HG03025 (cell line): ENCODE data around the gene THEM4.

Experiments used
- ATAC-seq: cut with Tn5 transposase; IDR thresholded peaks from one replicate; pipeline ENCODE4 v1.9.1; 2021; ENCODE audit warnings: mild to moderate bottlenecking, moderate library complexity; ENCODE audit not compliant: unreplicated experiment, low FRiP score

Gene THEM4

DNA sequence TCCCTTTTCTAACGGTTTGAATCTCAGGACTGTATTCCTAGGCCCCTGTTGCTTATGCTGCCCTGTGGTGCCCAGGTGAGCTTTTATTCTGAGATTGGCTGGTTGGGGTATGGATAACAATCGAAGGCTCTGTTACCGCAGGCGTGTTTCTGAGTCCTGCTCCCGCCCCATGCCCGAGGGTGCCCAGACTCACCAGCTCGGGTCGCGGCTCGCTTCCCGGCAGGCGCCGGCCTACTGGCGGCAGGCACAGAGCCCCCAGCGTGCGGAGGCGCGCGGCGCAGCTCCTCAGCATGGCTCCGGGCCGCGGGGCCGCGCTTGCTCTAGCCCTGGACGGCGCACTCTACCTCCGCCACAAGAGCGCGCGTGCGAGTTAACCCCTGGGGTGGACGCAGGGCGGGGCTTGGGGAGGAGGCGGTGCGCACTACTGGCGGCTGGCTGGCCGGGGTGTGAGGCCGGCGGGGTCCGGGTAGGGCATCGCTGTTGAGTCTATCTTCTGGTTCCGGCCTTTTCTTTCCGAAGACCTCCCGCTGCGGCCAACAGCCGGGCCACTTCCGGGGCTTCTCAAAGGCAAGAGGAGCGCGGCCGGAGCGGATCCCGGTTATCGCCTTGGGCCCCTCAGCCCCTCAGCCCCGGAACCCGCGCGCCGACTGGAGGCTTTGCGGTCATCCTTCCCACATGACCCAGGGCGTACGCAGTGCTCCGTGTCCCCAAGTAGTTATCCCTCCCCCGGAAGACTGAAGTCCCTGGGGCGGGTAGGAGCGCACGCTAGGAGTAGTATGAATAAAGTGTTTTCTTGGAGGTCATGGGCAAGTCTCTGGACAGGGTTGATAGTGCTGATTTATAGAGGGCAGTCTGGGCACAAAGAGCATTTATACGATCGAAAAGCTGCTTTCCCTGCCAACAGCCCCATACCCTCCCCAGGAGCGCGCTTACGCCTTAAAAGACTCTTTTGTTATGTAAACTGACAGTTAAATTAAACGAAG lies at the start of gene THEM4:
Gene THEM4, minus strand, starts transcription at position 345 of the 983 bp plus-strand sequence. Its CDS starts 53 bp downstream, at position 292.
- peak; percentile 97 for ATAC-seq

GRCh38 chr1:151958959-151959358 lies 49.6 kb upstream of the THEM4 start:
- ATAC-seq, result no peak

- no peak for ATAC-seq
These were observed 47.7 kb upstream of the THEM4 start for GRCh38 chr1:151956957-151957497.

DNA sequence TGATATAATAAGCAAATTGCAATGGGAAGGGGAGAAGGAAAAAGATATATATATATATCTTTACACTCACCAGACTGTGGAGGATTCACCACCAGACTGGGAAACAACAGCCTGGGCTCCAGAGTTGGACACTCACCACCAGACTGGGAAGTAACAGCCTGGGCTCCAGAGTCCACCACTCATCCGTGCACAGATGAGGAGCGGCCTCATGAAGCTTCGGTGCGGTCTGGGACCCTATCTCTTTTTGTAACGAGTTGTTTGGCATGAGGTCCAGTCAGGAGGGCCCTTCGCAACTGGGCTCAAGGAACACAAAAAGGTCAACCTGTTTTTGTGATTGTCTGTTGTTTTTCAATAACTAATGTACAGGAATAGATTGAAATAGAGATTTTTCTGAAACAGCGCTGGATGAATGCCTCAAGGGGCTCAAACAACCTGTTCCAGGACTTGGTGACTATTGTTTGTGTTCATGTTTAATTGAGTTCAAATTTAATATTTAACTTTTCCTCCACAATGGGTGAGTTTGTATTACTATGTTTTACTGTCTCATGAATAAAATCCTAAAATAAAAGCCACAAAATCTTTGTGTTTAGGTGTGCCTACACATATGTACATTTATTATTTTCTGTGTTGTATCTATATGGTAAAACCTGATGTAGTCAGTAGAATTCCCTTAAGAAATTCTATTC lies 44.2 kb upstream of the THEM4 start:
- no peak for ATAC-seq

DNA sequence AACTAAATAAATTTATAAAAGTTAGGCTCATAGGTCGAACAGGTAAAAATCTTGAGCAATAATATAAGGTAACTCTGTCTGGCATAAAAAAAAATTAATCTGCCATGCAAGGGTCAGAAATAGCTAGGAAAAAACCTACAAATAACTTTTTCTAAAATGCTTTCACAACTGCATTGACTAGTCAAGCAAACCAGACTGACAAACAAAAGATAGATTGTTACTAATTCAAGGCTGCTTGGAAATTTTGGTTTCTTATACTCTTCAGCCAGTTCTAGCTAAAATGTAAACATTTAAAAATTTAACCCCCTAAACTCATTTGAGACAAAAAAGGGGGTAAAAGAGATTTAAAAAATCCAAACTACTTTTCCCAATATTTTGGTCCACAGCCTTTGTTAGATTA lies 43.5 kb upstream of the THEM4 start:
- no peak for ATAC-seq

DNA sequence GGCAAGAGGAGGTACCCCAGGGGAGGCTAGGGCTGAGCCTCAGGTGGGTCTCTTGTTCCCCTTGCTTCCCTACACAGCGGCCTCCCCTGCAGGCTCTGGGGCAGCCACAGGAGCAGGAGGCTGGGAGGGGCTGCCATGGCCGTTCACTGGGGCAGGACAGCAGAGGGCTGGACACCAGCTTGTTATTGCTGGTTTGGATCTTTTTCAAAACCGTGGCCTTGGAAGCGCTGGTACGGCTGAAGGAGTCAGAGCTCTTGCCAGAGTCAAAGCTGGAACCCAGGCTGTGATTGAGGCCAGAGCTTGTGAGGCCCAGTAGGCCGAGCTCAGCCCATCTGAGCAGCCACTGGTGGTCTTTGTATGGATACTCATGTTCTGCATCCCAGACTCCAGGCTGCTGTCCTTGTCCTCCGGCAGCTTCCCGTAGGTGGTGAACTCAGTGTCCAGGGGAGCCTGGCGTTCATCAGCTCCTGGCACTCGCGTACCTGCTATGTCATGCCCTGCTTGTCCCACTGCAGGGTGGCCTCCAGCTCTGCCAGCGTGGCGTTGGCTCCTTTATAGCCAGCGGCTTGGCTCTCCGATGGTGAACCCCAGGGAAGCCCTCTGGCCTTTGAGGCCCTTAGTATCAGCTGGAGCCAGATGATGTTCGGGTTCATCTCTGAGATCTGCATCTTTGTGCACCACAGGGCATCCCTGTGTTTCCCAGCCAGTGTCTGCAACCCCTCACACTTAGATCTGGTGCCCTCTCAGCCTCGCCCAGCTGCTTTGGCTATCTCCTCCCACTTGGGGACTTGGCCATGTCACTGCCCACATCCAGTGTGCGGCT lies 40.3 kb upstream of the THEM4 start:
- ATAC-seq, result no peak

GRCh38 chr1:151948506-151948905 lies 39.2 kb upstream of the THEM4 start:
- no peak for ATAC-seq

DNA sequence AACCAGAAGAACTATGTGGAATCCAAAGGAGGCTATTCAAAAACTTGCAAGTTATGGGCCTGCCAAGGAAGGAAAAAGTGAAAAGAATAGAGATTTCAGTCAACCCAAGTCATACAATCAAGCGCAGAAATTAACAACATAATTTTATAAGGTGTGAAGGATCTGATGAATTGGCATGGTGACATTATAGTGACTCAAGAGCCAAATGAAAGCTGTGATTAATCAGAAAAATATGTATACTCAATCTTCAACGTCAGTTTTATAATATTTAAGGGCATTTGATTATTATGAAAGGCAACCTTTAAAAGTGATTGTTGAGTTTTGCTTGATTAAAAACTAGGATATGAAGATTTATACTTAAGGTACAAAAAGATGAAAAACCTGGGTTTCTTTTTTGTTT lies 37.8 kb upstream of the THEM4 start:
- ATAC-seq, result no peak

DNA sequence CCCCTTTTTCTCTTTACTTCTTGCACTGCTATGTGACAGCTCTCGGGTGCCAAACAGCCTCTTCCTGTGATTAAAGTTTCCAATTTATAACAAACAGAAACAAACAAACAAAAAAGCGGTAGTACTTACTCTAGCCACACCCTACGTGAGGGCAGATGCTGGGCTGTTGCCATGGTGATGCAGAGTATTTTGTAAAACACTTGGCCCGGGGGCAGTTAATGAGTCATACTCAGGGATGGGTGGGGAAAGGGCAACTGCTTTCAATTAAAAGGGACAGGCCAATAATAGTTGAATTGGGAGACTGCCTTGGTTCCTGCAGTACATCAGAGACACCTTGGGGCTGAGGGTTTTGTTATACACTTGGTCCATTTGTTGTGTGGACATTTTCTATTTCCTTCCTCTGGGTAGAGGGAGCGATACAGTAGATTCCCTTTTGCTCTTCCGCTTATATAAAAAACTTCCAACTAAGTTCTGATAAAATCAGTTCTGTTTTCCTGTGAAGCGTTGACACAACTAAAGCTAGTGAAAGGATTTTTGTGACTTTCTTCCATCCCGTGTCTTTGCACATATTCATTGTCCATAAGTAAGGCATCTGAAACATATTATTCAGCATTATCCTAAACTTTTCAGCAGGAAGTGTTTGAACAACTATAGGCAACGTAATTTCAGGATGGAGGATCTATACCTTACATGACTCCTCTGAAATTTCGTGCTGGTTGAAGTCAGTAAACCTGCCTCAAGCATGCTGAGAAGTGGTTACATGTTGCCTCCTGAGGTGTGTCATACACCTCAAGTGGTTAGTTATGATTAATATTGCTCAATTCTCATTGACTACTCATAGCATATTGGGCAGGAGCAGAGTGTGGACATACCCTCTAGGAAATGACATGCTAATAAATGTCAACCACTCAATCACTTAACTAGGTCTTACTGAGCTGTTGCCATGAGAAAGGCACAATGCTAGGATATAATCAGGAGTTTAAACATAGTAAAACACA lies 36.7 kb upstream of the THEM4 start:
- no peak for ATAC-seq

GRCh38 chr1:151944857-151945575 lies 35.7 kb upstream of the THEM4 start:
- no peak for ATAC-seq

DNA sequence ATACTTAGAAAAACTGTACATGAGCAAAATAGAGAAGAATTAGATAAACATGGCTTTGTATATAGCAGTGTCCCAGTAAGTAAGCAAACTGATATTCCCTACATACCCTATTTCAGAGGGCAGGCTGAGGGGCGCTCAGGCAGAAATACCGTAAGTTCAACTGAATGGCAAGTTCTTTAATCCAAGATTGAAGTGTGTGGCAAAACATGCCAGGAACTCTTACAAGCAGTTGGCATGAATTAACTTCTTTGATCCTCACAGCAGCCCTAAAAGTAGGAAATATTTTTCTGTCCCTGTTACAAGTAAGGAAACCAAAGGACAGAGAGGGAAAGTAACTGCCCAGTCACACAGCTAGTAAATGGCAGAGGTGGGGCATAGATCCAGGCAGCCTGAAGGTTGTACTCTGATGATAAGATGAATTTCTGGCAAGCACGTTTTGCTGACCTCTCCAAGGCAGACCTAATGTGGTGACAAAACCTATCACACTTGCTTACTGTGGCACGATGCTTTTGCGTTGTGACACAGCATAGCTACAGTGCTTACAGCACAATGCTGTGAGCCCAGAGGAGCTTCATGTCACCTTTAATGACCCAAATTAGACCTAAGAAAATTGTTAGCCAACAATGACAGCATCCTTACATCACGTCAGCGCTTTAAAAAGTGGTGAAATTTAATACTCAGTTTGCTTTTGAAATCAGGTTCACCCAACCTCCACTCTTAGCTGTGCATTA lies 35.0 kb upstream of the THEM4 start:
- no peak for ATAC-seq

DNA sequence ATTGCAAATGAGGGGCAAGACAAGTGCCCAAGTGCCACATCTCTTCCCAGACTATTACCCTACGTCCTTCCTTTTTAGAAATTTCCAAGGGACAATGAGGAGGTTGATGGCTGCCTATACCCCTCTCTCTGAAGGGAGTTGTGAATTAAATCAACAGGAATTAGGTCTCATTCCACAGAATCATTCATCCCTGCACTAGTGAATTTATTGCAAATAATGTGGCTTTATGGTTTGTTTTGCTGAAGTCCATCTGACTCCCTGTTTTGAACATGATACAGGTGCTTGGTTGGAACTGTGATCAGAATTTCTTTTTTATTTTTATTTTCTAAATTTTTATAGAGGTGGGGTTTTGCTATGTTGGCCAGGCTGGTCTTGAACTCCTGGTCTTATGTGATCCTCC lies 34.3 kb upstream of the THEM4 start:
- ATAC-seq, result no peak

- no peak for ATAC-seq
These were observed 33.6 kb upstream of the THEM4 start for GRCh38 chr1:151942882-151943281.

DNA sequence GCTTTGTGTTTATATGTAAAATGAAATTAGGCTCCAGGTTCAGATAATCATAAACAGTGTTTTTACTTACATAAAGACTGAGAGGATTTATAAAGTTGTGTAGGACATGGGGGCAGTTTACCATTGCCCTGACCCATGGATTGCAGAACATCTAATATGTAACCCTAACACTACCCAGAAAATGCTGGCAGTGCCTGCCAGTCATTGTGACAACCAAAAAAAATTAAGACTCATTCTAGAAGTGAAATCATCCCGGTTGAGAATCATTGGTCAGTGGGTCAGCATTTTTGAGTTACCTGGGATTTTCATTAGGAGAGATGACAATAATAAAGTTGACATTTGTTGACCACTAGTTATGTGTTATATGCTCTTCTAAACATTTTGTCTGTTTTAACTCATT lies 31.2 kb upstream of the THEM4 start:
- ATAC-seq, result no peak

DNA sequence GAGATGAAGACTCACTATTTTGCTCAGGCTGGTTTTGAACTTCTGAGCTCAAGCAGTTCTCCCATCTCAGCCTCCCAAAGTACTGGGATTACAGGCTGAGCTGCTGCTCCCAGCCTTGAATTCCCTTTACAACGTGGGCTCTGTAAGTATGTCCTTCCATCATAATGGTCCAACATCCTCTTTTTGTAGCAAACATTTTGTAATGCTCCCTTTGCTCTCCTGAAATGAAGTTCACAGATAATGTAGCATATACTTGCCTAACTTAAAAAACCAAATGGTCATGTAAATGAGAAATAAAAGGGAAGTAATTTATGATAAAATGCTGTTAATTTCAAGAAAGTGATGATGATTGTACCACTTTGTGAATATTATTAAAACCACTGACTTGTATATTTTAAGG lies 30.5 kb upstream of the THEM4 start:
- ATAC-seq, result no peak

DNA sequence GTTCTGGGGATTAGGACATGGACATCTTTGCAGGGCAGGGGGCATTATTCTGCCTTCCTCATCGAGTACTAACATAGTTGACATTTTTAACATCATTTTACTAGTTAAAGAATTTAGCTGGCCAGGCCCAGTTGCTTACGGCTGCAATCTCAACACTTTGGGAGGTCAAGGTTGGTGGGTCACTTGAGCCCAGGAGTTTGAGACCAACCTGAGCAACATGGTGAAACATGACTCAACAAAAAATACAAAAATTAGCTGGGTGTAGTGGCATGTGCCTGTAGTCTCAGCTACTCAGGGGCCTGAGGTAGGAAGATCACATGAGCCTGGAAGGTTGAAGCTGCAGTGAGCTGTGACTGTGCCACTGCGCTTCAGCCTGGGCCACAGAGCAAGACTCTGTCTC lies 29.8 kb upstream of the THEM4 start:
- no peak for ATAC-seq

GRCh38 chr1:151936653-151937052 lies 27.3 kb upstream of the THEM4 start:
- ATAC-seq, result no peak
